WTC11 (cell line): ENCODE measurements around the gene DSTN. TPM values are rescaled to one million over a fixed set of nuclear protein-coding genes. Genes with fewer than 3 reads are reported as not detected.

Experiments used
- ATAC-seq: fragments of 200-7000 bp; cut with Tn5 transposase; 2 replicates; pipeline ENCODE4 v1.10.0; 2021; ENCODE audit warnings: mild to moderate bottlenecking, moderate library complexity
- CTCF ChIA-PET: fragments of 300-600 bp; sonication (Branson Sonifier 250); formaldehyde crosslinking; loops from one replicate; lab custom pipeline; 2021; ENCODE audit warnings: antibody characterized with exemption; lab: Charles Lee
- POLR2A ChIA-PET: fragments of 350-600 bp; sonication (Branson Sonifier 250); formaldehyde crosslinking; loops from one replicate; lab custom pipeline; 2021; ENCODE audit warnings: antibody characterized with exemption; lab: Charles Lee
- DNase-seq: peaks from one replicate; pipeline ENCODE4 v3.0.0; 2021; ENCODE audit warnings: low spot score
- H3K27ac Mint-ChIP-seq: 2 replicates; pipeline ENCODE4 v1.8.0; 2021; ENCODE audit warnings: mixed read lengths
- H3K27me3 Mint-ChIP-seq: 2 replicates; pipeline ENCODE4 v1.8.0; 2021; ENCODE audit warnings: low read depth, mild to moderate bottlenecking, moderate library complexity, mixed read lengths
- H3K36me3 Mint-ChIP-seq: 2 replicates; pipeline ENCODE4 v1.8.0; 2021; ENCODE audit warnings: mixed read lengths
- H3K4me1 Mint-ChIP-seq: 2 replicates; pipeline ENCODE4 v1.8.0; 2022; ENCODE audit warnings: mixed read lengths
- H3K4me3 Mint-ChIP-seq: 2 replicates; pipeline ENCODE4 v1.8.0; 2021; ENCODE audit warnings: mild to moderate bottlenecking, moderate library complexity, mixed read lengths
- H3K9me3 Mint-ChIP-seq: 2 replicates; pipeline ENCODE4 v1.8.0; 2021; ENCODE audit warnings: mixed read lengths
- CREM ChIP-seq: sonication (generic); formaldehyde crosslinking; IDR thresholded peaks from 2 replicates; pipeline ENCODE4 v1.8.1; 2022; ENCODE audit warnings: mild to moderate bottlenecking, missing genetic modification reagents, moderate library complexity
- ELF4 ChIP-seq: sonication (generic); formaldehyde crosslinking; IDR thresholded peaks from 2 replicates; pipeline ENCODE4 v1.8.1; 2022; ENCODE audit warnings: low read depth, mild to moderate bottlenecking, moderate library complexity, missing genetic modification reagents
- ETV6 ChIP-seq: sonication (generic); formaldehyde crosslinking; IDR thresholded peaks from 2 replicates; pipeline ENCODE4 v1.8.1; 2022; ENCODE audit warnings: mild to moderate bottlenecking, missing genetic modification reagents
- GABPB1 ChIP-seq: sonication (generic); formaldehyde crosslinking; IDR thresholded peaks from 2 replicates; pipeline ENCODE4 v1.8.1; 2023; ENCODE audit warnings: mild to moderate bottlenecking, missing genetic modification reagents
- GRHL2 ChIP-seq: fragments of 250-450 bp; sonication (Bioruptor Pico); IDR thresholded peaks from 2 replicates; pipeline ENCODE4 v1.8.0; 2022; ENCODE audit warnings: mild to moderate bottlenecking, moderate library complexity; ENCODE audit not compliant: insufficient replicate concordance, severe bottlenecking
- IRF2 ChIP-seq: sonication (generic); formaldehyde crosslinking; IDR thresholded peaks from 2 replicates; pipeline ENCODE4 v1.8.0; 2022; ENCODE audit warnings: low read depth, missing genetic modification reagents, borderline replicate concordance
- JUN ChIP-seq: sonication (generic); formaldehyde crosslinking; IDR thresholded peaks from 2 replicates; pipeline ENCODE4 v1.8.0; 2023; ENCODE audit warnings: mild to moderate bottlenecking, missing genetic modification reagents
- MYBL2 ChIP-seq: sonication (generic); formaldehyde crosslinking; IDR thresholded peaks from 2 replicates; pipeline ENCODE4 v1.8.1; 2023; ENCODE audit warnings: mild to moderate bottlenecking, moderate library complexity, missing genetic modification reagents
- NFE2L1 ChIP-seq: sonication (generic); formaldehyde crosslinking; IDR thresholded peaks from 2 replicates; pipeline ENCODE4 v1.8.1; 2023; ENCODE audit warnings: missing genetic modification reagents
- NR3C1 ChIP-seq: sonication (generic); formaldehyde crosslinking; conservative IDR thresholded peaks from 2 replicates; pipeline ENCODE4 v1.8.1; 2023; ENCODE audit warnings: low read depth, mild to moderate bottlenecking, missing genetic modification reagents
- OVOL2 ChIP-seq: fragments of 250-450 bp; sonication (Bioruptor Pico); IDR thresholded peaks from 2 replicates; pipeline ENCODE4 v1.9.0; 2021; ENCODE audit warnings: mild to moderate bottlenecking, borderline replicate concordance
- PRRX2 ChIP-seq: fragments of 250-450 bp; sonication (Bioruptor Pico); IDR thresholded peaks from 2 replicates; pipeline ENCODE4 v1.8.0; 2021; ENCODE audit warnings: mild to moderate bottlenecking
- RELA ChIP-seq: sonication (generic); formaldehyde crosslinking; IDR thresholded peaks from 2 replicates; pipeline ENCODE4 v1.8.1; 2022; ENCODE audit warnings: missing genetic modification reagents, mild to moderate bottlenecking, borderline replicate concordance
- SOX15 ChIP-seq: fragments of 250-450 bp; sonication (Bioruptor Pico); IDR thresholded peaks from 2 replicates; pipeline ENCODE4 v1.9.0; 2021; ENCODE audit warnings: mild to moderate bottlenecking
- TP53 ChIP-seq: sonication (generic); formaldehyde crosslinking; IDR thresholded peaks from 2 replicates; pipeline ENCODE4 v1.8.1; 2023; ENCODE audit warnings: mild to moderate bottlenecking, missing genetic modification reagents
- ZBTB21 ChIP-seq: sonication (generic); formaldehyde crosslinking; IDR thresholded peaks from 2 replicates; pipeline ENCODE4 v1.8.1; 2023; ENCODE audit warnings: mild to moderate bottlenecking, missing genetic modification reagents, borderline replicate concordance
- ZNF121 ChIP-seq: sonication (generic); formaldehyde crosslinking; IDR thresholded peaks from 2 replicates; pipeline ENCODE4 v1.8.0; 2023; ENCODE audit warnings: missing genetic modification reagents
- ZNF232 ChIP-seq: sonication (generic); formaldehyde crosslinking; IDR thresholded peaks from 2 replicates; pipeline ENCODE4 v1.8.0; 2022; ENCODE audit warnings: mild to moderate bottlenecking, missing genetic modification reagents
- ZNF423 ChIP-seq: fragments of 250-450 bp; sonication (Bioruptor Pico); IDR thresholded peaks from 2 replicates; pipeline ENCODE4 v2.1.2; 2022; ENCODE audit warnings: mild to moderate bottlenecking, moderate library complexity
- total RNA-seq: library from RNA; stranded (reverse); gene quantifications from 3 replicates; pipeline ENCODE4 v1.2.3, GENCODE V29; 2021
- TF ChIP-seq, protein P1 (sequence below): sonication (generic); formaldehyde crosslinking; IDR thresholded peaks from 2 replicates; pipeline ENCODE4 v1.8.1; 2023; ENCODE audit warnings: mild to moderate bottlenecking, missing genetic modification reagents, borderline replicate concordance
- TF ChIP-seq, protein P2 (sequence below): sonication (generic); formaldehyde crosslinking; IDR thresholded peaks from 2 replicates; pipeline ENCODE4 v1.8.0; 2022; ENCODE audit warnings: mild to moderate bottlenecking, missing genetic modification reagents
- TF ChIP-seq, protein P3 (sequence below): fragments of 250-450 bp; sonication (Bioruptor Pico); IDR thresholded peaks from 2 replicates; pipeline ENCODE4 v1.9.0; 2021; ENCODE audit warnings: mild to moderate bottlenecking
- TF ChIP-seq, protein P4 (sequence below): sonication (generic); formaldehyde crosslinking; conservative IDR thresholded peaks from 2 replicates; pipeline ENCODE4 v1.8.1; 2023; ENCODE audit warnings: mild to moderate bottlenecking, low read depth, missing genetic modification reagents, moderate library complexity
- TF ChIP-seq, protein P5 (sequence below): sonication (generic); formaldehyde crosslinking; IDR thresholded peaks from 2 replicates; pipeline ENCODE4 v1.8.0; 2023; ENCODE audit warnings: missing genetic modification reagents, mild to moderate bottlenecking, borderline replicate concordance

The DSTN gene
- total RNA-seq, 1 experiment from 2014 or later = 153 TPM

DNA sequence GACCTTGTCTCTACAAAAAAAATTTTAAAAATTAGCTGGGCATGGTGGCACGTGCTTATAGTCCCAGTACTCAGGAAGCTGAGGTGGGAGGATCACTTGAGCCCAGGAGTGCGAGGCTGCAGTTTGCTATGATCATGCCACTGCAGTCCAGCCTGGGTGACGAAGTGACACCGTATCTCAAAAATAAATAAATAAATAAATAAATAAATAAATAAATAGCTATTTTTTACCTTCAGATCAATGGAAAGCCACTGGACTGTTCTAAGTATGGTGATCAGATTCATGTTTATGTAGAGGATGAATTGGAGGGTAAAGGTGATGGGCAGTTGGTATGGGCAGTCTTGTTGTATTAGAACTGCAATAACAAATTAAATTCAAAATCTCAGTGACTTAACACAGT is 24.0 kb downstream of the DSTN start (continued):
- TF ChIP-seq, protein P1, sequence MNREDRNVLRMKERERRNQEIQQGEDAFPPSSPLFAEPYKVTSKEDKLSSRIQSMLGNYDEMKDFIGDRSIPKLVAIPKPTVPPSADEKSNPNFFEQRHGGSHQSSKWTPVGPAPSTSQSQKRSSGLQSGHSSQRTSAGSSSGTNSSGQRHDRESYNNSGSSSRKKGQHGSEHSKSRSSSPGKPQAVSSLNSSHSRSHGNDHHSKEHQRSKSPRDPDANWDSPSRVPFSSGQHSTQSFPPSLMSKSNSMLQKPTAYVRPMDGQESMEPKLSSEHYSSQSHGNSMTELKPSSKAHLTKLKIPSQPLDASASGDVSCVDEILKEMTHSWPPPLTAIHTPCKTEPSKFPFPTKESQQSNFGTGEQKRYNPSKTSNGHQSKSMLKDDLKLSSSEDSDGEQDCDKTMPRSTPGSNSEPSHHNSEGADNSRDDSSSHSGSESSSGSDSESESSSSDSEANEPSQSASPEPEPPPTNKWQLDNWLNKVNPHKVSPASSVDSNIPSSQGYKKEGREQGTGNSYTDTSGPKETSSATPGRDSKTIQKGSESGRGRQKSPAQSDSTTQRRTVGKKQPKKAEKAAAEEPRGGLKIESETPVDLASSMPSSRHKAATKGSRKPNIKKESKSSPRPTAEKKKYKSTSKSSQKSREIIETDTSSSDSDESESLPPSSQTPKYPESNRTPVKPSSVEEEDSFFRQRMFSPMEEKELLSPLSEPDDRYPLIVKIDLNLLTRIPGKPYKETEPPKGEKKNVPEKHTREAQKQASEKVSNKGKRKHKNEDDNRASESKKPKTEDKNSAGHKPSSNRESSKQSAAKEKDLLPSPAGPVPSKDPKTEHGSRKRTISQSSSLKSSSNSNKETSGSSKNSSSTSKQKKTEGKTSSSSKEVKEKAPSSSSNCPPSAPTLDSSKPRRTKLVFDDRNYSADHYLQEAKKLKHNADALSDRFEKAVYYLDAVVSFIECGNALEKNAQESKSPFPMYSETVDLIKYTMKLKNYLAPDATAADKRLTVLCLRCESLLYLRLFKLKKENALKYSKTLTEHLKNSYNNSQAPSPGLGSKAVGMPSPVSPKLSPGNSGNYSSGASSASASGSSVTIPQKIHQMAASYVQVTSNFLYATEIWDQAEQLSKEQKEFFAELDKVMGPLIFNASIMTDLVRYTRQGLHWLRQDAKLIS (CRISPR knock-in tag) = no peak
- TF ChIP-seq GABPB1 (CRISPR knock-in tag) (no peak), NFE2L1 (CRISPR knock-in tag) (no peak), NR3C1 (CRISPR knock-in tag) (no peak), OVOL2 (no peak), MYBL2 (CRISPR knock-in tag) (no peak)

DNA sequence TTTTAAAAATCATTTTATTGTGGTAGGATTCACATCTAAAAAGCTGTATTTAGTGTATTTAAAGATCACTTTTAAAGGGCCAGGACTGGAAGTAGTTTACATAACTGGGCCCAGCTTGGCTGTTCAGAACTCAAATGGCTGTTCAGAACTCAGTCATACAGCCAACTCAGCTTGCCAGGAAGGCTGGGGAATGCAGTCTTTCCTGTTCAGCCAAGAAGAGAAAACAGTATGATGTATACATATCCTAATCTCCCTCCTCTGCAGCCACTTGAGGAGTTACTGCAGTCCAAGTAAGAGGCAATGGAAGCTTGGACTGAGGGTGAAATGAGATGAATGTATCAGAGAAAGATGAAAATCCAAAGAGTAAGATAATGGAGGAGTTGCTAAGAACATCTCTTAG is 24.6 kb downstream of the DSTN start:
- Mint-ChIP-seq H3K36me3 (peaks cover 2% of the 10 kb centered on the region; the same call in 1 of the 2 replicates), H3K4me3 (no peak overlapping the region), H3K9me3 (no peaks in the 10 kb centered on the region), H3K4me1 (peaks cover 41% of the 10 kb centered on the region), H3K27ac (peak overlapping the region; percentile 54), H3K27me3 (no peaks in the 10 kb centered on the region)
- DNase-seq = no peak
- CTCF ChIA-PET = interaction anchor here (0.8 to 1.6 kb wide), 6 partner anchors 11 to 89 kb away, joined by 4 to 7 read pairs (median 4); partner anchors contain the start of gene RRBP1
- POLR2A ChIA-PET = interaction anchor here (0.8 to 1.0 kb wide), 2 partner anchors 13 to 20 kb away, joined by 3 read pairs; no protein-coding TSS in a partner anchor
- no peak for TF ChIP-seq ELF4
- no peak for TF ChIP-seq GRHL2 (CRISPR knock-in tag)
- no peak for TF ChIP-seq RELA
- TF ChIP-seq PRRX2 (CRISPR knock-in tag) = no peak
- TF ChIP-seq ETV6 (CRISPR knock-in tag) = no peak
- no peak for TF ChIP-seq IRF2 (CRISPR knock-in tag)
- TF ChIP-seq CREM (CRISPR knock-in tag) = no peak
- TF ChIP-seq, protein P2, sequence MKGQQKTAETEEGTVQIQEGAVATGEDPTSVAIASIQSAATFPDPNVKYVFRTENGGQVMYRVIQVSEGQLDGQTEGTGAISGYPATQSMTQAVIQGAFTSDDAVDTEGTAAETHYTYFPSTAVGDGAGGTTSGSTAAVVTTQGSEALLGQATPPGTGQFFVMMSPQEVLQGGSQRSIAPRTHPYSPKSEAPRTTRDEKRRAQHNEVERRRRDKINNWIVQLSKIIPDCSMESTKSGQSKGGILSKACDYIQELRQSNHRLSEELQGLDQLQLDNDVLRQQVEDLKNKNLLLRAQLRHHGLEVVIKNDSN (CRISPR knock-in tag) = no peak
- TF ChIP-seq ZNF423 (CRISPR knock-in tag) = no peak
- no peak for TF ChIP-seq ZNF121 (CRISPR knock-in tag)
- TF ChIP-seq JUN (CRISPR knock-in tag) = no peak
- TF ChIP-seq, protein P3, sequence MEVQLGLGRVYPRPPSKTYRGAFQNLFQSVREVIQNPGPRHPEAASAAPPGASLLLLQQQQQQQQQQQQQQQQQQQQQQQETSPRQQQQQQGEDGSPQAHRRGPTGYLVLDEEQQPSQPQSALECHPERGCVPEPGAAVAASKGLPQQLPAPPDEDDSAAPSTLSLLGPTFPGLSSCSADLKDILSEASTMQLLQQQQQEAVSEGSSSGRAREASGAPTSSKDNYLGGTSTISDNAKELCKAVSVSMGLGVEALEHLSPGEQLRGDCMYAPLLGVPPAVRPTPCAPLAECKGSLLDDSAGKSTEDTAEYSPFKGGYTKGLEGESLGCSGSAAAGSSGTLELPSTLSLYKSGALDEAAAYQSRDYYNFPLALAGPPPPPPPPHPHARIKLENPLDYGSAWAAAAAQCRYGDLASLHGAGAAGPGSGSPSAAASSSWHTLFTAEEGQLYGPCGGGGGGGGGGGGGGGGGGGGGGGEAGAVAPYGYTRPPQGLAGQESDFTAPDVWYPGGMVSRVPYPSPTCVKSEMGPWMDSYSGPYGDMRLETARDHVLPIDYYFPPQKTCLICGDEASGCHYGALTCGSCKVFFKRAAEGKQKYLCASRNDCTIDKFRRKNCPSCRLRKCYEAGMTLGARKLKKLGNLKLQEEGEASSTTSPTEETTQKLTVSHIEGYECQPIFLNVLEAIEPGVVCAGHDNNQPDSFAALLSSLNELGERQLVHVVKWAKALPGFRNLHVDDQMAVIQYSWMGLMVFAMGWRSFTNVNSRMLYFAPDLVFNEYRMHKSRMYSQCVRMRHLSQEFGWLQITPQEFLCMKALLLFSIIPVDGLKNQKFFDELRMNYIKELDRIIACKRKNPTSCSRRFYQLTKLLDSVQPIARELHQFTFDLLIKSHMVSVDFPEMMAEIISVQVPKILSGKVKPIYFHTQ (CRISPR knock-in tag) = no peak
- no peak for TF ChIP-seq SOX15
- no peak for TF ChIP-seq TP53
- TF ChIP-seq, protein P4, sequence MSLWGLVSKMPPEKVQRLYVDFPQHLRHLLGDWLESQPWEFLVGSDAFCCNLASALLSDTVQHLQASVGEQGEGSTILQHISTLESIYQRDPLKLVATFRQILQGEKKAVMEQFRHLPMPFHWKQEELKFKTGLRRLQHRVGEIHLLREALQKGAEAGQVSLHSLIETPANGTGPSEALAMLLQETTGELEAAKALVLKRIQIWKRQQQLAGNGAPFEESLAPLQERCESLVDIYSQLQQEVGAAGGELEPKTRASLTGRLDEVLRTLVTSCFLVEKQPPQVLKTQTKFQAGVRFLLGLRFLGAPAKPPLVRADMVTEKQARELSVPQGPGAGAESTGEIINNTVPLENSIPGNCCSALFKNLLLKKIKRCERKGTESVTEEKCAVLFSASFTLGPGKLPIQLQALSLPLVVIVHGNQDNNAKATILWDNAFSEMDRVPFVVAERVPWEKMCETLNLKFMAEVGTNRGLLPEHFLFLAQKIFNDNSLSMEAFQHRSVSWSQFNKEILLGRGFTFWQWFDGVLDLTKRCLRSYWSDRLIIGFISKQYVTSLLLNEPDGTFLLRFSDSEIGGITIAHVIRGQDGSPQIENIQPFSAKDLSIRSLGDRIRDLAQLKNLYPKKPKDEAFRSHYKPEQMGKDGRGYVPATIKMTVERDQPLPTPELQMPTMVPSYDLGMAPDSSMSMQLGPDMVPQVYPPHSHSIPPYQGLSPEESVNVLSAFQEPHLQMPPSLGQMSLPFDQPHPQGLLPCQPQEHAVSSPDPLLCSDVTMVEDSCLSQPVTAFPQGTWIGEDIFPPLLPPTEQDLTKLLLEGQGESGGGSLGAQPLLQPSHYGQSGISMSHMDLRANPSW = no peak
- no peak for TF ChIP-seq NFE2L1 (CRISPR knock-in tag)
- TF ChIP-seq, protein P5, sequence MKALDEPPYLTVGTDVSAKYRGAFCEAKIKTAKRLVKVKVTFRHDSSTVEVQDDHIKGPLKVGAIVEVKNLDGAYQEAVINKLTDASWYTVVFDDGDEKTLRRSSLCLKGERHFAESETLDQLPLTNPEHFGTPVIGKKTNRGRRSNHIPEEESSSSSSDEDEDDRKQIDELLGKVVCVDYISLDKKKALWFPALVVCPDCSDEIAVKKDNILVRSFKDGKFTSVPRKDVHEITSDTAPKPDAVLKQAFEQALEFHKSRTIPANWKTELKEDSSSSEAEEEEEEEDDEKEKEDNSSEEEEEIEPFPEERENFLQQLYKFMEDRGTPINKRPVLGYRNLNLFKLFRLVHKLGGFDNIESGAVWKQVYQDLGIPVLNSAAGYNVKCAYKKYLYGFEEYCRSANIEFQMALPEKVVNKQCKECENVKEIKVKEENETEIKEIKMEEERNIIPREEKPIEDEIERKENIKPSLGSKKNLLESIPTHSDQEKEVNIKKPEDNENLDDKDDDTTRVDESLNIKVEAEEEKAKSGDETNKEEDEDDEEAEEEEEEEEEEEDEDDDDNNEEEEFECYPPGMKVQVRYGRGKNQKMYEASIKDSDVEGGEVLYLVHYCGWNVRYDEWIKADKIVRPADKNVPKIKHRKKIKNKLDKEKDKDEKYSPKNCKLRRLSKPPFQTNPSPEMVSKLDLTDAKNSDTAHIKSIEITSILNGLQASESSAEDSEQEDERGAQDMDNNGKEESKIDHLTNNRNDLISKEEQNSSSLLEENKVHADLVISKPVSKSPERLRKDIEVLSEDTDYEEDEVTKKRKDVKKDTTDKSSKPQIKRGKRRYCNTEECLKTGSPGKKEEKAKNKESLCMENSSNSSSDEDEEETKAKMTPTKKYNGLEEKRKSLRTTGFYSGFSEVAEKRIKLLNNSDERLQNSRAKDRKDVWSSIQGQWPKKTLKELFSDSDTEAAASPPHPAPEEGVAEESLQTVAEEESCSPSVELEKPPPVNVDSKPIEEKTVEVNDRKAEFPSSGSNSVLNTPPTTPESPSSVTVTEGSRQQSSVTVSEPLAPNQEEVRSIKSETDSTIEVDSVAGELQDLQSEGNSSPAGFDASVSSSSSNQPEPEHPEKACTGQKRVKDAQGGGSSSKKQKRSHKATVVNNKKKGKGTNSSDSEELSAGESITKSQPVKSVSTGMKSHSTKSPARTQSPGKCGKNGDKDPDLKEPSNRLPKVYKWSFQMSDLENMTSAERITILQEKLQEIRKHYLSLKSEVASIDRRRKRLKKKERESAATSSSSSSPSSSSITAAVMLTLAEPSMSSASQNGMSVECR (CRISPR knock-in tag) = no peak
- TF ChIP-seq ZBTB21 = no peak
- TF ChIP-seq ZNF232 (CRISPR knock-in tag) = no peak
- peak; percentile 73 for ATAC-seq
